Measurements from ENCODE around the gene DEFB132. TPM values are rescaled to one million over a fixed set of nuclear protein-coding genes. Genes with fewer than 3 reads are reported as not detected.

The DEFB132 gene
- total and polyA plus RNA-seq, 2 of the 13 experiments (the other 11 are each of a cell fraction or from before 2014, with no cell fraction given) = not detected

DNA sequence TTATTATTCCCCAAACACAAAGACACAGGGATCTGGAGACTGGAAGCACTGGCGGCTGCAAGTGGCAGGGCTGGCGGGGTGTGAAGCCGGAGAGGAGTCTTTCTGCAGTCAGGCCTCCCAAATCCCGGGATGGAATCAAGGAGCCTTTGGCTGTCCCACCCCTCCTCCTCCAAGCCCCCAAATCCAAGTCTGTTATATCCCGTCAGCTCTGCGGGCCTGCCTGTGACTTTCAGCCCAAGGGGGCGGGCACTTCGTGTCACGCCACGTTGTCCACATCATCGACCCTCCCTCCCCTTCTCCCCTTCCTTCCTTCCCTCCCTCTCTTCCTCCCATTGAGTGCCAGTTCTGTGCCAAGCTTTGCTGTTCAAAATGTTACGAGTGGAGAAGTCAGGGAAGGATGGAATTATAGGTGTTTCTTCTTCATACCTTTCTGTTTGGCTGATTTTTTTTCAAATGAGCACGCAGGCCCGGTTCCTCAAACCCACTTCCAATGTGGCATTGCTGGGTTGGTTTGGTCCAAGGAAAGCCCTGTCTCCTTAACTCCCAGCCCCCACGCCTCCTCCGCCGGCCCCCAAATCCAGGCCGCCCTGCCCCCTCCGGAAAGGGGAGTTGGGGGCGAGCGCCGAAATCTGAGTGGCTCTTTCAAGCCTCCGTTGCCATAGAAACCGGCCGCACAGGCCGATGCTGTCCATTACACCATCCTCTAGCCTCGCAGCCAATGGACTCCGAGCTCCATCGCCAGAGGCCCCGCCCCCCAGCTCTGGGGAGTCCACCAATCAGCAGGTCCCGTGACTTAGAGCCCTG lies 52.5 kb downstream of the DEFB132 start (continued):
- TF ChIP-seq XRCC5 (optimal IDR thresholded peaks at IDR 0.05; ENCODE audit: low read length) = no peak
- TF ChIP-seq MTA1 (CRISPR knock-in tag; IDR thresholded peaks at IDR 0.05; ENCODE audit: borderline replicate concordance) = peak; percentile 72; the same call in 1 of the 2 replicates
- TF ChIP-seq MTF1 (CRISPR knock-in tag; IDR thresholded peaks at IDR 0.05) = no peak
- TF ChIP-seq NFYC (CRISPR knock-in tag; IDR thresholded peaks at IDR 0.05) = peak; percentile 87
- TF ChIP-seq POLR2G (IDR thresholded peaks at IDR 0.05; ENCODE audit: low read depth, low read length) = peak; percentile 69
- TF ChIP-seq ZNF335 (CRISPR knock-in tag; IDR thresholded peaks at IDR 0.05) = 0 out of 2 replicates have a peak, but pooled peaks have one; percentile 53
- TF ChIP-seq ZNF703 (CRISPR knock-in tag; IDR thresholded peaks at IDR 0.05; ENCODE audit: borderline replicate concordance) = no peak
- no peak for TF ChIP-seq TBX3 (IDR thresholded peaks at IDR 0.05; ENCODE audit: borderline replicate concordance)
- TF ChIP-seq, protein P1, sequence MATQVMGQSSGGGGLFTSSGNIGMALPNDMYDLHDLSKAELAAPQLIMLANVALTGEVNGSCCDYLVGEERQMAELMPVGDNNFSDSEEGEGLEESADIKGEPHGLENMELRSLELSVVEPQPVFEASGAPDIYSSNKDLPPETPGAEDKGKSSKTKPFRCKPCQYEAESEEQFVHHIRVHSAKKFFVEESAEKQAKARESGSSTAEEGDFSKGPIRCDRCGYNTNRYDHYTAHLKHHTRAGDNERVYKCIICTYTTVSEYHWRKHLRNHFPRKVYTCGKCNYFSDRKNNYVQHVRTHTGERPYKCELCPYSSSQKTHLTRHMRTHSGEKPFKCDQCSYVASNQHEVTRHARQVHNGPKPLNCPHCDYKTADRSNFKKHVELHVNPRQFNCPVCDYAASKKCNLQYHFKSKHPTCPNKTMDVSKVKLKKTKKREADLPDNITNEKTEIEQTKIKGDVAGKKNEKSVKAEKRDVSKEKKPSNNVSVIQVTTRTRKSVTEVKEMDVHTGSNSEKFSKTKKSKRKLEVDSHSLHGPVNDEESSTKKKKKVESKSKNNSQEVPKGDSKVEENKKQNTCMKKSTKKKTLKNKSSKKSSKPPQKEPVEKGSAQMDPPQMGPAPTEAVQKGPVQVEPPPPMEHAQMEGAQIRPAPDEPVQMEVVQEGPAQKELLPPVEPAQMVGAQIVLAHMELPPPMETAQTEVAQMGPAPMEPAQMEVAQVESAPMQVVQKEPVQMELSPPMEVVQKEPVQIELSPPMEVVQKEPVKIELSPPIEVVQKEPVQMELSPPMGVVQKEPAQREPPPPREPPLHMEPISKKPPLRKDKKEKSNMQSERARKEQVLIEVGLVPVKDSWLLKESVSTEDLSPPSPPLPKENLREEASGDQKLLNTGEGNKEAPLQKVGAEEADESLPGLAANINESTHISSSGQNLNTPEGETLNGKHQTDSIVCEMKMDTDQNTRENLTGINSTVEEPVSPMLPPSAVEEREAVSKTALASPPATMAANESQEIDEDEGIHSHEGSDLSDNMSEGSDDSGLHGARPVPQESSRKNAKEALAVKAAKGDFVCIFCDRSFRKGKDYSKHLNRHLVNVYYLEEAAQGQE (IDR thresholded peaks at IDR 0.05; ENCODE audit: borderline replicate concordance in 1 of 2, low read depth in 1 of 2, low read length in 2 of 2) = no peak
- TF ChIP-seq, protein P2, sequence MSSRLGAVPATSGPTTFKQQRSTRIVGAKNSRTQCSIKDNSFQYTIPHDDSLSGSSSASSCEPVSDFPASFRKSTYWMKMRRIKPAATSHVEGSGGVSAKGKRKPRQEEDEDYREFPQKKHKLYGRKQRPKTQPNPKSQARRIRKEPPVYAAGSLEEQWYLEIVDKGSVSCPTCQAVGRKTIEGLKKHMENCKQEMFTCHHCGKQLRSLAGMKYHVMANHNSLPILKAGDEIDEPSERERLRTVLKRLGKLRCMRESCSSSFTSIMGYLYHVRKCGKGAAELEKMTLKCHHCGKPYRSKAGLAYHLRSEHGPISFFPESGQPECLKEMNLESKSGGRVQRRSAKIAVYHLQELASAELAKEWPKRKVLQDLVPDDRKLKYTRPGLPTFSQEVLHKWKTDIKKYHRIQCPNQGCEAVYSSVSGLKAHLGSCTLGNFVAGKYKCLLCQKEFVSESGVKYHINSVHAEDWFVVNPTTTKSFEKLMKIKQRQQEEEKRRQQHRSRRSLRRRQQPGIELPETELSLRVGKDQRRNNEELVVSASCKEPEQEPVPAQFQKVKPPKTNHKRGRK (CRISPR knock-in tag; IDR thresholded peaks at IDR 0.05) = no peak
- no peak for TF ChIP-seq ZBTB14 (CRISPR knock-in tag; IDR thresholded peaks at IDR 0.05)
- TF ChIP-seq, protein P3, sequence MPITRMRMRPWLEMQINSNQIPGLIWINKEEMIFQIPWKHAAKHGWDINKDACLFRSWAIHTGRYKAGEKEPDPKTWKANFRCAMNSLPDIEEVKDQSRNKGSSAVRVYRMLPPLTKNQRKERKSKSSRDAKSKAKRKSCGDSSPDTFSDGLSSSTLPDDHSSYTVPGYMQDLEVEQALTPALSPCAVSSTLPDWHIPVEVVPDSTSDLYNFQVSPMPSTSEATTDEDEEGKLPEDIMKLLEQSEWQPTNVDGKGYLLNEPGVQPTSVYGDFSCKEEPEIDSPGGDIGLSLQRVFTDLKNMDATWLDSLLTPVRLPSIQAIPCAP (CRISPR knock-in tag; IDR thresholded peaks at IDR 0.05; ENCODE audit: low read depth) = no peak
- no peak for TF ChIP-seq ZNF512B (CRISPR knock-in tag; IDR thresholded peaks at IDR 0.05; ENCODE audit: borderline replicate concordance)
- no peak for TF ChIP-seq HMGA1 (CRISPR knock-in tag; conservative IDR thresholded peaks at IDR 0.05)
- no peak for TF ChIP-seq MLLT10 (CRISPR knock-in tag; IDR thresholded peaks at IDR 0.05)
- no peak for TF ChIP-seq SNAI1 (CRISPR knock-in tag; IDR thresholded peaks at IDR 0.05; ENCODE audit: borderline replicate concordance)
- TF ChIP-seq GTF3A (CRISPR knock-in tag; conservative IDR thresholded peaks at IDR 0.05) = no peak

Data from HepG2 (cell line).